HG03097 (cell line): ENCODE results near the gene DYNLT1.

Experiments used
- ATAC-seq: cut with Tn5 transposase; IDR thresholded peaks from one replicate; pipeline ENCODE4 v1.9.1; 2021; ENCODE audit not compliant: unreplicated experiment, low FRiP score

The DYNLT1 gene

DNA sequence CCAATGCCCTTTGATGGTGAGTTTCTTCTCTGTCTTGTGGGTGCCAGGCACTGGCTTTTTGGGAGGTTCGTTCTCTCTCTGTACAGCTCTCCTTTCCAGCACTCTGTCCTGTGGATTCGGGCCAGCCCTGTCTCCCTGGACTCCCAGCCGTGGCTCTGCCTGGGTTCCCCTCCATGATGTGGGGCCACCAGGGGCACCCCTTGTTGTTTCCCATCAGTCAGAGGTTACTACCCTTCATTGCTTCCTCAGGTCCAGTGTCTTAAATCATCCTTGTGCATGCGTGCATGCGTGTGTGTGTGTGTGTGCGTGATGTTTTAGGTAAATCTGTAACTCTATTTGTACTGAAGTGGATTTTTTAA lies 40.5 kb downstream of the DYNLT1 start:
- no peak for ATAC-seq

DNA sequence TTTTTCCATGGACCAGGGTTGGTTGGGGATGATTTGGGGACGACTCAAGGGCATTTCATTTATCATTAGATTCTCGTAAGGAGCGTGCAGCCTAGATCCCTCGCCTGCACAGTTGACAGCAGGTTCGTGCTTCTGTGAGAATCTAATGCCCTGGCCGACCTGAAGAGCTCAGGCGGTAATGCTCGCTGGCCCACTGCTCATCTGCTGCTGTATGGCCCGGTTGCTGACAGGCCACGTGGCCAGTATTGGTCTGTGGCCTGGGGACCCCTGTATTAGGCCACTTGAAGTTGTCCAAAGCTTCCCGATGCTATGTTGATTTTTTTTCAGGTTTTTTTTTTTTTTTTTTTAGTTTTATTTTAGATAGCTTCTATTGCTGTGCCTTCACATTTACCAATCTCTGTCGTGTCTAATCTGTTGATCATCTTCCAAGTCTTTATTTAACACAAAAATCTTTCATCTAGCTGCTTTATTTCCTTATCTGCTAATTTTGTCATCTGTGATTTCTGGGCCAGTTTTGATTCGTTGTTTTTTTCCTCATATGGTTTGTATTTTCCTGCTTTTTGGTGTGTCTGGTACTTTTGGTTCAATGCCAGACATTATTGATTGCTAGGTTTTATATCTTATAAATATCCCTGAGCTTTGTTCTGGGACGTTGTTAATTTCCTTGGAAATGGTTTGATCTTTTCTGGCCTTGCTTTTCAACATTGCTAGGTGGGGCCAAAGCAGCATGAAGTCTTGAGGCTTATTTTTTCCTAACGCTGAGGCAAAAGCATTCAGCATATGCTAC lies 41.1 kb downstream of the DYNLT1 start:
- ATAC-seq = no peak

DNA sequence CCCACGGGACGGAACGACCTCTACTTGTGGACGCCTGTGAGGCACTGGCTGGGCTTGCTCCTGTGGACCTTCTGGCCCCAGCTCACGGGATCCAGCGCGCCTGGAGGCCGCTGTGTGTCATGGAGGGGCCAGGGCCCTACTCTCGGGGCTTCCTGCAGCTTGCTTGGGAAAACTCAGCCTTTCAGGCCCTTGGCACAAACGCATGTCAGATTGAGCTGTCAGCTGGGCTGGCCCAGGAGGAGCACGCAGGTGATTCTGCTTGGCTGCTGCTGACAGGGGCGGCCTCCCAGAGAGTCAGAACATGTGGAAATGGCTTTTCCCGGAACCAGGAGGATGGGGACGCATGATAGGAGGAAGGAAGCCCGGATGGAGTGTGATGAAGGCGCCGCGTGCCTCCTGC lies 44.9 kb downstream of the DYNLT1 start:
- ATAC-seq = no peak

DNA sequence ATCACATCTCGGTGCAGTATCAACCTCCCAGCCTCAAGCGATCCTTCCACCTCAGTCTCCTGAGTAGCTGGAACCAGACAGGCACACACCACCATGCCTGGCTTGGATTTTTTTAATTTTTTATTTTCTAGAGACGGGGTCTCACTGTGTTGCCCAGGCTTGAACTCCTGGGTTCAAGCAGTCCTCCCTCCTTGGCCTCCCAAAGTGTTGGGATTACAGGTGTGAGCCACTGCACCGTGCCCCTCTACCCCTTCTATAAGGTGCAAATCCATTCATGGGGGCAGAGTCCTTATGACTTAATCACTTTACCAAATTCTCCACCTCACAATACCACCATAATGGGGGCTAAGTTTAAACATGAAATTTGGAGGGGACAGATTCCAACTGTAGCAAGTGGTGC lies 47.0 kb downstream of the DYNLT1 start:
- no peak for ATAC-seq

DNA sequence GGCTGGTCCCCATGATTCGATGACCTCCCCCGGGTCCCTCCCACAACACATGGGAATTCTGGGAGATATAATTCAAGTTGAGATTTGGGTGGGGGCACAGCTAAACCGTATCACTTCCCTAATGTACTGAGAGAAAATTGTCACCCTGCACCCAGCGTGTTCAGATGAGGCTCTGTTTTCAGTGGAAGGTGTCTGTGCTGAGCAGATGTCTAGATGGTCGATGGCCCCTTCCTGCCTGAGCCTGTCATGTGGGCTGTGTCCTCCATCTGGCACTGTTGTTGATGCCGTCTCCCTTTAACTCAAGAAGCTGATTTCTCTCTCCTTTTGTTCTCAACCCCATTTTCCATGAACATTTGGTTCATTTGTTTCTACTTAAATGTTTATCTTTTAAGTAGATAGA lies 47.7 kb downstream of the DYNLT1 start:
- ATAC-seq = no peak

DNA sequence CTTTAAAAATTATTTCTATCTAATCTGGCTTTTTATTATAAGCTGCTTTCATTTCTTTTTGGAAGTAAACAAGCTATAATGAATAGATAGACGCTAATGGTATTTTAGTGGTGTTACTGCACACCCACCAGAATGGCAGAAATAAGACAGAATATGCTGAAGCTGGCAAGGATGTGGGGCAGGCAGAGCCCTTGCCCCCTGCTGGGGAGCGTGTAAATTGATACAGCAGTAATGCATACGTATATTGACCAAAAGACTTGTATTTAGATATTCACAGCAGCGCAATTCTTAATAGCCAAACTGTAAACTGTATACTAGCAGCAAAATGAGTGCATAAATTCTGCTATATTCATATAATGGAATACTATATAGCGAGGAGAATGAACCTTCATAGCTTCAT lies 49.3 kb downstream of the DYNLT1 start:
- ATAC-seq = no peak

DNA sequence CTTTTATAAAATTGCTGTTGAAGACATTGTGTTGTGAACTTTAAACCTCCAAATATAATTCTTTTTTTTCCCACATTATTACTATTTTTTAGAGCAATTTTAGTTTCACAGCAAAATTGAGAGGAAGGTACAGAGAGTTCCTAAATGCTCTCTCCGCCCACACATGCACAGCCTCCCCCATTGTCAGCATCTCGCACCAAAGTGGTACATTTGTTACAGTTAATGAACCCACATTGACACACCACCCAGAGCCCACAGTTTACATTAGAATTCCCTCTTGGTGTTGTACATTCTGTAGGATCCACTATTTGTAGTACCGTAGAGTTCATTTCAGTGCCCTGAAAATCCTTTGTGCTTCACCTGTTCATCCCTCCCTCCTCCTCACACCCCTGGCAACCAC lies 50.9 kb downstream of the DYNLT1 start:
- ATAC-seq = no peak

DNA sequence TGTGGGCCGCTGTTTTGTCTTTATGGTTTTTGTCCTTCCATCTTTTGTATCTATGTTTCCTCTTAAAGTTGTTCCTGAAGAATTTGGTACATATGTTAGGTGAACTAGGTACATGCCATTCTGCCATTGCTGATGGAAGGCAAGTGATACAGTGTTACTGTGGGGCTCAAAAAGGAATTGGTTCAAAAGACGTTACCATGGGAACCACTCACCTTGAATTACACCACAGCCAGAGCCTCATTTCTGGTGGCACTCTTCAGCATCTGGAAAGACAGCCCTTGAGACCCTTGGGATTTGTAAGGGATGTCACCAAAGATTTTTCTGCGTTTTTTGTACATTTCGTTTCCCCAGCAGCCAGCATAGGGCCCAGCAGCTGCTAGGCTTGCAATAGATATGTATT lies 52.7 kb downstream of the DYNLT1 start:
- no peak for ATAC-seq

DNA sequence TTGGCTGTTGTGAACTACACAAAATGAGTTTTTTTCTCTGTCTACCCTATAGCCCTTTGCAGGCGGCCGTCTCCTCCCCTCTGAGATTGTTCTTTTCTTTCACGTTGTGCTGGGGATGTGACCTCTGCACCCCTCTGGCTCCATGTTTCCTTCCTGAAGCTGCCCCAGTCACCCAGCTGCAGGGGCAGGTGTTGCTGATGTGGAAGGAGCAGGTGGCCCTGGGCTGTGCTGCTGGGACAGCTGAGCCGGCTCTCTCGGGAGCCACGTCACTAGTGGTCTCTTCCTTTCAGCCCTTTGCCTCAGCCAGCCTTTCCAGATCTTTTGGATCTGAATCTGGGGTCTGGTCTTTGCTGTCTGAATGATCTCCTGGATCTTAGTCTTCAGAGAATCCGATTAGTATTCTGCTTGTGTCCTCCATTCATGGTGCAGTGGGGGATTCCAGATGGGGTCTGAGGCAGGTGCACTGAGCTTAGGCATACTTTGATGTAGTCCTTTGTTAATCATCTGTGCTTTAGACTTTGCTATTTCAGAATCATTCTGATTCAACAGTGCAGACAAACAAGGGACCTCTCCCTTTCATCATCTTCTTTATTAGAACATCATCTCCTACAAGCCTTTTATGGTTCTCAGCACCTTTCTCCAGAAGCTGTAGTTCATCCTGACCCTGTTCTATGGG lies 53.3 kb downstream of the DYNLT1 start:
- no peak for ATAC-seq

DNA sequence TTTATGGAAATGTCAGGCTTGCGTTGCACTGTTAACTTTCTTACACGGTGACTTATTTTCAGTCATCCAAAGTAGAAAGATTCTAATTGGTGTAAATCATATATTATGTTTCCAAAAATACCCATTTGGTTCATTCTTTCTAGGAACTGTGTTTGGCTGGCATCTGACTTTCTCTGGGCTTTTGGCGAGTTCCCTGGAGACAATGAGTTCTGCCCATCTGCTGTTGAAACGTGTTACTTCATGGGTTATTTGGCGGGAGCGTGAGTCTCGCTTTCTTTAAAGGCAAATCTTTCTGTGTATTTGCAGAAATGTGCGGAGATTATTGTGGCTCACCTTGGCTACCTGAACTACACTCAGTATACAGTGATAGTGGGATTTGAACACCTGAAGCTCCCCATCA lies 55.2 kb downstream of the DYNLT1 start:
- no peak for ATAC-seq

DNA sequence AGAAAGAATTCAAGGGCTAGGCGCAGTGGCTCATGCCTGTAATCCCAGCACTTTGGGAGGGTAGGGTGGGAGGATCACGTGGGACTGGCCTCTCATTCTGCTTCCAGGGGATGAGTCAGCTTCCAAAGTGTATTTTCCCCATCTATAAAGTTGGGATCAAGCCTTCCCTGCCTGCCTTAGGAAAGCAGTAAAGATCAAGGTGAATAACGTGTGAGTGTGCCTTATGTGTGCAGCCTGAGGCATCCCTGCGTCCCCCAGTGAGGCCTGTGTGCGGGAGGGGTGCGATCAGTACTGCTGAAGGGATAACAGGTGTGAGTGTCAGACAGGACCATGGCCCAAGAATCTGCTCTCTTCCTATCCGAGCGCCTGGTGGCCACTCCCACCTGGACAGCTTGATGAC lies 57.9 kb downstream of the DYNLT1 start:
- ATAC-seq = no peak
